ENCODE results near the gene TMEM86A. TPM values are rescaled to one million over a fixed set of nuclear protein-coding genes. Genes with fewer than 3 reads are reported as not detected.

Gene TMEM86A
- total RNA-seq, 2 experiments from 2014 or later, result 8.0 to 8.5 TPM

DNA sequence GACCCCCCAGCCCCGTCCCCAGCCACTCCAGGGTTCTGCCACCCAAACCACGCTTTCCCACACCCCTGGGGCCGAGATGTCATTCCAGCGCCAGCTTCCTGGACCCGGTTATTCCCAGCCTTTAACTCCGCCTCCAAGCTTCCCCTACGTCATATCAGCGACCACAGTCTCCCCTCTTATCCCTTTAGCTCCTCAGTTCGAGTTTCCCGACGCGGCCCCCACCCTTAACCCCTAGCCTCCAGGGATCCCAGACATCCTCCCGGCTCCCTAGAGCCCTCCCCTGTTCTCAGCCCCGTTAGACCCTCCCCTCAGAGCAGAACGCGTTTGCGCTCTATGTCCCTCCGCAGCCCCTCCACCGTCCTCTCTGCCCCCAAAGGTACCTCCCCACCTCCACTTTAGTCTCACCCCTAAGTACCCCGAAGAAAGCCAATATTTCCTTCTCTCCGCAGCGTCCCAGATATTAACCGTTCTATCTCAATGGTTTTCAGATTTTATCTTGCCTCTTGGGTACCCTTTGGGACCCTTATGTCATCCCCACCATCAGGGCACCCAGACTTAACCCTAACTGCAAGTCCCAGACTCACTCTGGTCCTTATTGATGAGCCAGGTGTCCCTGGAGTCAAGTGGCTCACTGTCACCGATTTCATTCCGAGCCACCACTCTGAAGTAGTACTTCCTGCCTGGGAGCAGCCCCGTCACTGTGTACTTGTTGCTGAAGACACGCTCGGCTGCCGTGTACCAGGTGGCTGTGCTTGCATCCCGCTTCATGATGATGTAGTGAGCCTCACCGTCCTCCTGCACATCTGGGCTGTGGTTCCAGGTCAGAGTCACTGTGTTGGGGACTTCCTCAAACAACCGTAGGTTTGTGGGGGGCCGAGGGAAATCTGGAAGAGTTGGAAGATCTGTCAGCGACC lies 8.0 kb downstream of the TMEM86A start:
- Mint-ChIP-seq H3K9me3 (no peaks in the 10 kb centered on the region), H3K4me3 (peak overlapping the region; percentile 95), H3K27me3 (no peaks in the 10 kb centered on the region), H3K4me1 (ENCODE audit: low read depth) (peaks cover 21% of the 10 kb centered on the region), H3K36me3 (ENCODE audit: low read depth) (no peaks in the 10 kb centered on the region), H3K27ac (peak overlapping the region; percentile 82)
- peak; percentile 37 to 84 (median 49) for DNase-seq
- peak overlapping the region; percentile 61 for H3K4me3 ChIP-seq (ENCODE audit: low read length)
- peak; percentile 90 for ATAC-seq (ENCODE audit: poor library complexity)
- intact Hi-C loops (cut with DNase I, micrococcal nuclease), result loop anchor here (5.0 to 10.0 kb wide), 3 partner anchors 34 to 692 kb away; partner anchors contain the start of gene SERGEF (in 1 of the 2)
- POLR2A ChIA-PET, result interaction anchor here (0.6 to 1.6 kb wide), 5 partner anchors 15 to 1629 kb away, joined by 4 to 13 read pairs (median 6); partner anchors contain the start of gene RPS13
- TF ChIP-seq, protein P1, sequence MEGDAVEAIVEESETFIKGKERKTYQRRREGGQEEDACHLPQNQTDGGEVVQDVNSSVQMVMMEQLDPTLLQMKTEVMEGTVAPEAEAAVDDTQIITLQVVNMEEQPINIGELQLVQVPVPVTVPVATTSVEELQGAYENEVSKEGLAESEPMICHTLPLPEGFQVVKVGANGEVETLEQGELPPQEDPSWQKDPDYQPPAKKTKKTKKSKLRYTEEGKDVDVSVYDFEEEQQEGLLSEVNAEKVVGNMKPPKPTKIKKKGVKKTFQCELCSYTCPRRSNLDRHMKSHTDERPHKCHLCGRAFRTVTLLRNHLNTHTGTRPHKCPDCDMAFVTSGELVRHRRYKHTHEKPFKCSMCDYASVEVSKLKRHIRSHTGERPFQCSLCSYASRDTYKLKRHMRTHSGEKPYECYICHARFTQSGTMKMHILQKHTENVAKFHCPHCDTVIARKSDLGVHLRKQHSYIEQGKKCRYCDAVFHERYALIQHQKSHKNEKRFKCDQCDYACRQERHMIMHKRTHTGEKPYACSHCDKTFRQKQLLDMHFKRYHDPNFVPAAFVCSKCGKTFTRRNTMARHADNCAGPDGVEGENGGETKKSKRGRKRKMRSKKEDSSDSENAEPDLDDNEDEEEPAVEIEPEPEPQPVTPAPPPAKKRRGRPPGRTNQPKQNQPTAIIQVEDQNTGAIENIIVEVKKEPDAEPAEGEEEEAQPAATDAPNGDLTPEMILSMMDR (IDR thresholded peaks at IDR 0.05), result no peak
- H3K27me3 ChIP-seq (ENCODE audit: control insufficient read depth in 1 of 2, insufficient read depth in 2 of 2, low read length in 2 of 2), result peaks cover 0 to 3% of the 10 kb centered on the region in 2 experiments
- CTCF ChIA-PET, result interaction anchor here (1.4 kb wide), 1 partner anchor 21 kb away, joined by 5 read pairs; no protein-coding TSS in a partner anchor
- peaks cover 26% of the 10 kb centered on the region for H3K4me1 ChIP-seq (ENCODE audit: insufficient read depth, low read length)
- no peaks in the 10 kb centered on the region for H3K9me3 ChIP-seq (ENCODE audit: control insufficient read depth in 1 of 2, insufficient read depth in 1 of 2, low read length in 2 of 2)
- peak overlapping the region; percentile 23 to 50 for H3K27ac ChIP-seq (ENCODE audit: low read depth in 1 of 2, low read length in 2 of 2)
- H3K36me3 ChIP-seq (ENCODE audit: insufficient read depth, low read length), result no peaks in the 10 kb centered on the region

DNA sequence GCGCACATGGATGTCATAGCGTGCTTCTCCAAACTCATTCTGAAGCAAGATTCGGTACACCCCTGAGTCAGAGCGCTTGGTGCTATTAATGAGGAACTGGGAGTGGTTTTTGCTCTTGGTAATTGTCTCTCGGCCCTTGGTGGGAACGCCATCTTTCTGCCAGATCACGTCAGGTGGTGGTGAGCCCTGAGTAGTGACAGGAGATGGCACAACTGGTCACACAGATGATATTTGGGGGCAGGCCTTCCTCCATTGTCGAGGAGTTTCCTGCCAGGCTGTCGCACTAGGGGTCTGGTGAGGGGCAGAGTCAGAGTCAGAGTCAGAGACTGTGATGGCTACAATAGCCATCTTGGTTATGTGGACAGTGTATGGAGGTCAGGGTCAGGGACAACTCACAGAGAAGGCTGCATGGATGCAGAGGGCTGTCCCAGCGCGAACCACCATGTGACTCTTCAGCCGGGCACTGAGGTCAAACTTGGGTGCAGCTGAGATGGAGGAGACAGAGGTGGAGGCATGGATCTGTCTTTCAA lies 9.3 kb downstream of the TMEM86A start:
- Histone ChIP-seq H3K4me1 (ENCODE audit: insufficient read depth, low read length) (peaks cover 26% of the 10 kb centered on the region), H3K36me3 (ENCODE audit: insufficient read depth, low read length) (no peaks in the 10 kb centered on the region), H3K27ac (ENCODE audit: low read depth in 1 of 2, low read length in 2 of 2) (no peak overlapping the region), H3K4me3 (ENCODE audit: low read length) (no peak overlapping the region), H3K27me3 (ENCODE audit: control insufficient read depth in 1 of 2, insufficient read depth in 2 of 2, low read length in 2 of 2) (peaks cover 0 to 3% of the 10 kb centered on the region in 2 experiments), H3K9me3 (ENCODE audit: control insufficient read depth in 1 of 2, insufficient read depth in 1 of 2, low read length in 2 of 2) (no peaks in the 10 kb centered on the region)
- Mint-ChIP-seq H3K4me3 (peak overlapping the region; percentile 95), H3K36me3 (ENCODE audit: low read depth) (no peaks in the 10 kb centered on the region), H3K9me3 (no peaks in the 10 kb centered on the region), H3K4me1 (ENCODE audit: low read depth) (peaks cover 21% of the 10 kb centered on the region), H3K27me3 (no peaks in the 10 kb centered on the region), H3K27ac (peak overlapping the region; percentile 82)
- CTCF ChIA-PET, result no interaction called here
- DNase-seq (no peak), ATAC-seq (ENCODE audit: poor library complexity) (no peak)
- POLR2A ChIA-PET, result interaction anchor here (1.2 to 1.3 kb wide), 2 partner anchors 10 to 14 kb away, joined by 4 read pairs; partner anchors contain the start of gene TMEM86A
- TF ChIP-seq, protein P1 (IDR thresholded peaks at IDR 0.05), result no peak
- intact Hi-C loops (cut with DNase I, micrococcal nuclease), result loop anchor here (5.0 to 10.0 kb wide), 3 partner anchors 36 to 693 kb away; partner anchors contain the start of gene SERGEF (in 1 of the 2)

DNA sequence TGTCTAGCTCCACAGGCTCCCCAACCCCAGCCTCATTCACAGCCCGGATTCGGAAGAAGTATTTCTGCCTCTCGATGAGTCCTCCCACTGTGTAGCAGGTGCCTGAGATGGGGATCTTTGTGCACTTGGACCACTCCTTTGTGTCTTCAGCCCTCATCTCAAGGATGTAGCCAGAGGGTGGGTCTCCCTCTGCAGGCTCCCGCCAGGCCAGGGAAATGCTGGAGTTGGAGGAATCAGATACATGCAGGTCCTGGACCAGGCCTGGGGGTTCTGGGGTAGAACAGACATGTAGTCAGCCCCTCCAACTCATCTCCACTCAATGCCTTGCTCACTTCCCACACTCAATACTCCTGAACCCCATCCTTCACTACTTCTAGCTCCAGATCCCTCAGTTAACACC lies 10.8 kb downstream of the TMEM86A start:
- no peaks in the 10 kb centered on the region for H3K36me3 Mint-ChIP-seq (ENCODE audit: low read depth)
- TF ChIP-seq, protein P1 (IDR thresholded peaks at IDR 0.05), result no peak
- no peak overlapping the region for H3K27ac Mint-ChIP-seq
- Histone ChIP-seq H3K4me1 (ENCODE audit: insufficient read depth, low read length) (peaks cover 26% of the 10 kb centered on the region), H3K27me3 (ENCODE audit: control insufficient read depth in 1 of 2, insufficient read depth in 2 of 2, low read length in 2 of 2) (peaks cover 0 to 3% of the 10 kb centered on the region in 2 experiments), H3K4me3 (ENCODE audit: low read length) (no peak overlapping the region), H3K27ac (ENCODE audit: low read depth in 1 of 2, low read length in 2 of 2) (no peak overlapping the region), H3K9me3 (ENCODE audit: control insufficient read depth in 1 of 2, insufficient read depth in 1 of 2, low read length in 2 of 2) (no peaks in the 10 kb centered on the region), H3K36me3 (ENCODE audit: insufficient read depth, low read length) (no peaks in the 10 kb centered on the region)
- no peak for DNase-seq
- H3K4me3 Mint-ChIP-seq, result no peak overlapping the region
- ChIA-PET CTCF (no interaction called here), POLR2A (no interaction called here)
- ATAC-seq (ENCODE audit: poor library complexity), result no peak
- H3K4me1 Mint-ChIP-seq (ENCODE audit: low read depth), result peaks cover 21% of the 10 kb centered on the region
- no peaks in the 10 kb centered on the region for H3K9me3 Mint-ChIP-seq
- H3K27me3 Mint-ChIP-seq, result no peaks in the 10 kb centered on the region
- intact Hi-C loops (cut with DNase I, micrococcal nuclease), result loop anchor here (5.0 to 10.0 kb wide), 3 partner anchors 37 to 695 kb away; partner anchors contain the start of gene SERGEF (in 1 of the 2)
